ENCODE data around the gene ENTPD5. TPM values are rescaled to one million over a fixed set of nuclear protein-coding genes. Genes with fewer than 3 reads are reported as not detected.

ENTPD5 gene
- total RNA-seq, 1 experiment from 2014 or later = 6.8 TPM

DNA sequence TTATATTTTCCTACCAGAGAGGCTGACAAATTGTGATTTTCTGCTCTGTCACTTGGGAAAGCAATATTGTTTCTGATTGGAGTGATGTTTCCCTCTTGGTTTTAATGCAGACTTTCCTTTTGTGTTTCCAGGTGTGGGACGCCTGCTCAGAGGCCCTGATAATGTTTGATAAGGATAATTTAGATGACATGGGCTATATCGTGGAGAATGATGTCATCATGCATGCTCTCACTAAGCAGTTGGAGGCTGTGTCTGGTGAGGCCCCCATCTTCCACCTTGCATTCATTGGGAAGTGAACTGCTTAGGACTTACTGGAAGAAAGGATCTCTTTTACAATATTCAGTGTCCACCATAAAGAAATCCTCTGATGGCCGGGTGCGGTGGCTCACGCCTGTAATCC, 63.4 kb downstream of the ENTPD5 start:
- Histone ChIP-seq H3T11ph (ENCODE audit: low read length) (no peak overlapping the region), H3K4me1 (ENCODE audit: insufficient read depth, low read length) (no peaks in the 10 kb centered on the region), H3K9ac (ENCODE audit: extremely low read depth, insufficient read length, low read length) (no peak overlapping the region), H4K91ac (ENCODE audit: insufficient read length, low read depth, low read length) (no peak overlapping the region), H3K14ac (ENCODE audit: insufficient read depth, low read length) (no peak overlapping the region), H3K27ac (ENCODE audit: insufficient read length, low read depth, low read length) (no peak overlapping the region), H3K4me2 (ENCODE audit: insufficient read depth, insufficient read length, low read length) (no peak overlapping the region), H3K56ac (ENCODE audit: insufficient read length, low read depth, low read length) (no peak overlapping the region), H4K5ac (ENCODE audit: insufficient read length, low read depth, low read length) (no peak overlapping the region), H4K8ac (replicated peaks; ENCODE audit: insufficient read length, low read depth, low read length) (no peak overlapping the region), H3K79me1 (ENCODE audit: insufficient read depth, low read depth, low read length, poor library complexity, severe bottlenecking) (no peaks in the 10 kb centered on the region), H2BK120ac (ENCODE audit: low read depth, low read length, poor library complexity, severe bottlenecking) (no peak overlapping the region), H3K79me2 (ENCODE audit: insufficient read depth, low read length) (no peaks in the 10 kb centered on the region), H3K4ac (ENCODE audit: low read depth, low read length) (no peak overlapping the region), H2AFZ (ENCODE audit: low read length) (no peak overlapping the region), H3K9me3 (ENCODE audit: control insufficient read depth, low read depth, low read length) (no peaks in the 10 kb centered on the region), H3K23ac (ENCODE audit: insufficient read length, low read depth, low read length) (no peak overlapping the region), H3K27me3 (ENCODE audit: insufficient read depth, low read length) (no peaks in the 10 kb centered on the region), H2AK5ac (ENCODE audit: insufficient read length, low read length) (no peak overlapping the region), H2BK20ac (ENCODE audit: low read depth, low read length, poor library complexity, severe bottlenecking) (no peak overlapping the region), H3K18ac (ENCODE audit: insufficient read length, low read depth, low read length) (no peak overlapping the region), H2BK12ac (ENCODE audit: insufficient read length, low read depth, low read length) (no peak overlapping the region), H2BK5ac (ENCODE audit: insufficient read length, low read length) (no peak overlapping the region), H4K20me1 (ENCODE audit: control insufficient read depth, insufficient read depth, insufficient read length) (no peaks in the 10 kb centered on the region), H2BK15ac (ENCODE audit: low read depth, low read length) (no peak overlapping the region), H3K23me2 (ENCODE audit: insufficient read length, low read depth, low read length, poor library complexity, severe bottlenecking) (no peaks in the 10 kb centered on the region)
- H3K4me1 Mint-ChIP-seq = peaks cover 3 to 9% of the 10 kb centered on the region in 2 experiments; a peak in 3 of 4 replicates
- TF ChIP-seq CTCF (conservative IDR thresholded peaks at IDR 0.05) = no peak
- H3K27ac Mint-ChIP-seq = no peak overlapping the region
- H3K27me3 Mint-ChIP-seq (ENCODE audit: low read depth) = no peaks in the 10 kb centered on the region
- no peak overlapping the region for H3K4me3 Mint-ChIP-seq
- DNase-seq = no peak
- no peaks in the 10 kb centered on the region for H3K9me3 Mint-ChIP-seq
- H3K36me3 Mint-ChIP-seq (ENCODE audit: insufficient read depth in 1 of 3, low read depth in 3 of 3) = peaks cover 7 to 48% (median 40%) of the 10 kb centered on the region in 3 experiments; a peak in 5 of 7 replicates
- no CpG with 5 or more reads among the region's 5 CpGs for WGBS (ENCODE audit: extremely low coverage, insufficient read length, low lambda C conversion rate)
